Mammary epithelial cell (primary cell): ENCODE measurements around the gene TMC6.

ENCODE experiments used
- CTCF ChIP-seq, 2 donors: IDR thresholded peaks in 1 of 2; conservative IDR thresholded peaks in 1 of 2; 2 replicates each; pipeline ENCODE4 v1.5.1; 2011 to 2012; ENCODE audit warnings: inconsistent platforms in 2 of 2, low read length in 2 of 2, mild to moderate bottlenecking in 2 of 2, control low read depth in 1 of 2, low read depth in 1 of 2; ENCODE audit not compliant: insufficient read depth in 1 of 2; ENCODE audit errors: extremely low read depth in 1 of 2
- EZH2 ChIP-seq: IDR thresholded peaks from 2 replicates; pipeline ENCODE4 v1.6.1; 2012; ENCODE audit warnings: low read length, inconsistent platforms, borderline replicate concordance

DNA sequence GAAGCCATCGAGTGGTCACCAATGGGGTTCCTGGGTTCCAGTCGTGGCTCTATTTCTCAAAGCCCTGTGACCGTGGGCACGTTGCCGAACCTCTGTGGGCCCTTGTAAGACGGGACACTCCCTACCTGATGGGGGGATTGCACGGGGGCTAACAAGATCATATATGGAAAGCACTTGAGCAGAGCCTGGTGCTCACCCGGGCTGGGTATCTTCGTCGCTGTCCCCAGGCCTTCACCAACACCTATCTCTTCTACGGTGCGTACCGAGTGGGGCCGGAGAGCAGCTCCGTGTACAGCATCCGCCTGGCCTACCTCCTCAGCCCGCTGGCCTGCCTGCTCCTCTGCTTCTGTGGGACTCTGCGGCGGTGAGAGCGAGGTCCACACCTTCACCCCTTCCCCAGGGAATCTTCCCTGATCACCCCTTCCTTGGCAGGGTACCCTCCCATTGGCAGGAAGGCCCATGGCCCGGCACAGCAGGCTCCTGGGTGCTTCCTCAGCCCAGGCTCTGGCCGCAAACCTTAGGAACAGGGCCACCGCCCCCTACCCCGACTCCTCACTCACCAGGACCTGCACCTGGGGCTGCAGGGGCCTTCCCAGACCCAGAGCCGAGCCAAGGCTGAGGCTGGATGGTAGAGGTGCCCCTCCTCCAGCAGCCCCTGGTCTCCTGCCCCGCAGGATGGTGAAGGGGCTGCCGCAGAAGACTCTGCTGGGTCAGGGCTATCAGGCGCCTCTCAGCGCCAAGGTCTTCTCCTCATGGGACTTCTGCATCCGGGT lies 4.8 kb upstream of the TMC6 start:
- no peak for TF ChIP-seq CTCF (conservative IDR thresholded peaks at IDR 0.05 in 1 of 2, IDR thresholded peaks at IDR 0.05 in 1 of 2; ENCODE audit: extremely low read depth in 1 of 2, insufficient read depth in 1 of 2, low read depth in 1 of 2, low read length in 2 of 2)
- no peak for TF ChIP-seq EZH2
